Dedifferentiated amniotic fluid mesenchymal stem cell (primary cell): ENCODE measurements around the gene BTBD2.

Experiments
- DNase-seq: peaks from one replicate; pipeline ENCODE4 v3.0.0-alpha.2; 2016; ENCODE audit errors: extremely low spot score

BTBD2 gene

DNA sequence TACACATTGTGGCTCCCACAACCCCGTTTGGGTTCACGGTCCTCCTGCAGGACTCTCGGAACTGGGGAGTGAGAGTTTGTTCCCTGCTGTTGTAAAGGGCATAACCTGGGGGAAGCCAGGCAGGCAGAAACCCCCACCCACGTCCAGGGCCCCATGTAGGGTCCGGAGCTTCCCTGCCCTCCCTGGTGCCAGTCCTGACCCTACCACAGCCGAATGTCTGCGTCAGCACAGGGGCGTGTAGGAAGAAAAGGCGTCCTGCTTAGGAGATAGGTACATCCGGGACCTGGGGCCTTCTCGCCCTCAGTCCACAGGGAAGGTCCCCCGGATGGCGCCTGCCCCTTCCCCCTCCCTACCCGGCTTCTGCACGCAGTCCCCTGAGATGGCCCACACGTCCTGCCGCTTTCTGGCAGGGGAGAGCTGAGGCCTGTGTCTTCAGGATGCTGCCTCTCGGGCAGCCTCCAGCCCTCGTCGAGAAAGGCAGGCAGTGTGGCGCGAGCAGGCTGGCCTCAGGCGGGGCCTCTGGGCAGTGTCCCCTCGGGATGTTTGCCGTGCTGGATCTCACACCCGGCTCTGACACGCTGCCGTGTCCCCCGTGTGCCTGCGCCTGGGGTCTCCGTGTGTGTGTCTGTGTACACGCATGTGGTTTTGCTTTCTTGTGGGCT lies 55.5 kb downstream of the BTBD2 start:
- no peak for DNase-seq

DNA sequence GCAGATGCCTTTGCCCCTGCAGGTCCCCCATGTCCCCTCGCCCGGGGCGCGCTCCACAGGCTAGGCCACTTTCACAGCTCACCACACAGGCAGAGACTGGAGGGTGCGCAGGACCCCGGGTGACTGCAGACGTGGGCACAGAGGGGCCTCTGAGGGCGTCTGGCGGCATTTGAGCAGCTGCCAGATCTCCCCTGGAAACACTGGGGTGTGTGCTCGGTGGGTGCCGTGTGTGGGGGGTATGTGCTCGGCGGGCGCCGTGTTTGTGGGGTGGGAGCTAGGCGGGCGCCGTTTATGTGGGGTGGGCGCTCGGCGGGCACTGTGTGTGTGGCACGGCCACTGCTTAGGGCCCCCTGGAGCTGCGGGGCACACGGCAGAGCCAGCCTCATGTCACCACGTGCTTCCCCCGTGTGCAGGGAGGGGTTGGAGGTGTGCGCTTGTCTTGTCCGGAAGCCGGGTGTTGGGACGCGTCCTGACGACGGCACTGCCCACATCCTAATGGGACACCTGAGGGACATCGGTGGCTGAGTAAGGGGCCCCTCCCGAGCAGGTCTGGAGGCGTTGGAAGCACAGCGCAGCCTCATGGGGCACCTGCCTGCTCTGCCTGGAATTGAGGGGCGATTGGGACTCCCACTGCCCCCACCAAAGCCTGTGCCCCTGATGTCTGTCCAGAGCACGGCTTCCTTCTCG lies 57.8 kb downstream of the BTBD2 start:
- no peak for DNase-seq

DNA sequence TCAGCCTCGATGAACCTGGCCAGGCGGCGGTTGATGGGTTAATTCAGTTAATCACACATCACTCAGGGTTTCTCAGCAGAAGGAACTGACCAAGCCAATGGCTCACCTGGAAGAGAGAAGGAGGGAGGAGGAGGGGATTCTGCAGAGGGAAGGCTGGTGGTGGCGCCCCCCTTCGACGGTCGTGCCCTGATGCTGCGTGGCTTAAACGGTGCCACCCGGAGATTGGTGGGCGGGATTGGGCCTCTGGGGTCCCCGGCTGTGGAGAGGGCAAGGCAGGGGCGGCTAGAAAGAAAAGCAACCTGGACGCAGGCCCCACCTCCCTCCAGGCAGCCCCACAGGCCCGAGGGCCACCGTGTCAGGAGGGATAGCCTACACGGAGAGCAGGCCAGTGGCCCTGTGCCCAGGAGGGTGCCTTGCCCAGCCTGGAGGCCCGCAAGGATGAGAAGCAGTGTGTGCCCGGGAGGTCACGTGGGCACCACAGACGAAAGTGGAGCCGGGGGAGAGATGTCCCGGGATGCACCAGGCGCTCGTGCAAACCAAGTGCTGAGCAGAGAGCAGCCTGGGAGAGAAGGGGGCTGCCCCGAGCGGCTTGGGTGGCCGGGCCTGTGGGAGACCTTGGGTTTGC lies 58.5 kb downstream of the BTBD2 start:
- no peak for DNase-seq

DNA sequence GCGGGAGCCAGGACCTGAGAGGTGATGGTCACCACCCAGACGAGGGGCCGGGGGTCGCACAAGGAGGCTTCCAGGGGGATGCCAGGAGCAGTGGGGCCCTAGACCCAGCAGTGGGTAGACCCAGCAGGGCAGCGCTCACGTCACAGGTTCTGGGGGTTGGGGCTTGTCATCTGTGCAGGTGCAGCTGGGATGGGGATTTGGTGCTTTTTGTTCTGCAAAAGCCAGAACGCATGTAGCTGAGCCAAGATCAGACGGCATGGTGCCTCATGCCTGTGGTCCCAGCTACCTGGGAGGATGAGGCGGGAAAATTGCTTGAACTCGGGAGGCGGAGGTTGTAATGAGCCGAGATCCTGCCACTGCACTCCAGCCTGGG lies 59.4 kb downstream of the BTBD2 start:
- DNase-seq = no peak

DNA sequence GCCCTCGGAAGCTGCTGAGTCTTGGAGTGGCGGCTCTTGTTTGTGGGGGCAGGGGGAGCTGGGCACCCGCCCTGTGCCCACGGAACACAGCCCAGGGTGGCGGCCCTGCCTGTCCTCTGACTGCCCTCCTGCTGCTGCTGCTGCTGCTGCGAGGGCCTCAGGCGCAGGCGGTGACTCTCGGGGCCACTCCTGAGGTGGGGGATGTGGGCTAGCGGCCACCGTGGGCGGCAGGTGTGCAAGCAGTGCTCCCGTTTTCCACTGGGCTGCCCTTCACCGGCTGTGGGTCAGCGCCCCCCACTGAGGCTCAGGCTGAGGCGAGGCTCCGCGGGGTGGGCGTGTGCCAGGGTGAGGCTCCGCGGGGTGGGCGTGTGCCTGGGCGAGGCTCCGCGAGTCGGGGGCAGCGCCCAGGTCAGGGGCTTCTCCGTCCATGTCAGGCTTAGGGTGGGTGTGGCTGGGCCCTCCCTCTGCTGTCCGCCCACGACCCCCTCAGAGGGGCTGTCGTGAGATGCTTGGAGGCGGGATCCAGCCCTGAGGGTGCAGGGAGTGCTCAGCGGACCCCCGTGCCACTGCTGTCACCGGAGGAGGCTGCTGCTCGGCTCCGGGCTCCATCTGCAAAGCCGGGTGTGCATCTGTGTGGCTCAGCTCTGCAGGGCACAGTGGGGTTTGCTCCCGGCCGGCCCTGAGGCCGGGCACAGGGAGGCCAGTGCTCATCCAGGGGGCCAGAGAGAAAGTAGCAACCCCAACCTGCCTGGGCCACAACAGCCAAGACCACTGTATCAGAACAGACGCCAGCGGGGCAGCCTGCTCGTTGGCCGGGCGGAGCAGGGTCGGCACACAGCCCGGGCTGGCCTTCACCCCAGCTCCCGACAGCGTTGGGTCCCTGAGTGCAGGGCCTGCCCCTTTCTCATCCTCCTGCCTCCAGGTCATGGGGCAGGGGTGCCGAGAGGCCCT lies 60.1 kb downstream of the BTBD2 start:
- DNase-seq = no peak

DNA sequence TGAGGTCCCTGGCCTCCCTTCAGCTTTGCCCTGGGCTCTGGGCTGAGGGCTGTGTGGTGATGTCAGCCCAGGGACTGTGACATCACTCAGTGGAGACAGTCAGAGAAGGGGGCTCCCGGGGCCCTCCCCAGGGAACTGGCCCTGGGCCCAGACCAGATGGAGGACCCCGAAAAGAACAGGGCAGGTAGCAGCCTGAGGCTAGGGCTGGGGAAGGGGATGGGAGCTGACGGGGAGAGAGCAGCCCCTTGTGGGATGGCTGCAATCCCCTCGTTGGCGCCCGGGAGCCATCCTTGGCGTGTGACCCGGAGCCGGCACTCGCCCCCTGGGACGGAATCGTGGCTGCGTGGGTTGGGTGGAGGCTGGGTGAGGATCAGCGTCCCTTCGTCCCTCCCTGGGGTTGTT lies 61.0 kb downstream of the BTBD2 start:
- no peak for DNase-seq

DNA sequence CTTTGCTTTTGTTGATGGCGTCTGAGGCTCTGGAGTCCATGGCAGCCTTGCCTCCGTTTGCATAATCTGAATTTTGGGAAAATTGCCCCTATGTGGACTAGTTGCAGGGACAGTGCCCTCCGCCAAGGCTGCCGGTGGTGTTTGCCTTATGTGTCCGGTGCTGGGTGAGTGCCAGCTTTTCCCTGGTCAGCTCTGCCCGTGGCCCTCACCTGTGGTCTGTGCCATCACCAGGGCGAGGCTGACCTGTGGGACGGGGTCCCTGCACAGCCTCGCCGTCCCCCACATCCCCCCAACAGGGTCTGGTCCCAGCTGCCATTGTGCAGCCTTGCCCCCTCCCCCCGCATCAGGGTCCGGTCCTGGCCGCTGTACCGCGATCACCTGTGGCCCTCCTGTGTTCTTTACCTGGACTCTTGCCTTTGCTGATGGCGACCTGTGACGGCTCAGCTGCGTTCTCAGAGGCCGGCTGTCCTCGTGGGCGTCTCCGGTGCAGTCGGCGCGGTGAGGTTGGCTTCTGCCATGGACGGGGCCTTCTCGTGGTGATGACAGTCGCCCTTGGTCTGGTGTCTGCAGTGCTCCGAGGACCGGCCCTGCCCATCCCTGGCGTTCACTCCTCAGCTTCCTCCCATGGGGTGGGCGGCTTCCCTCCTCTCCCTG lies 61.9 kb downstream of the BTBD2 start:
- no peak for DNase-seq

DNA sequence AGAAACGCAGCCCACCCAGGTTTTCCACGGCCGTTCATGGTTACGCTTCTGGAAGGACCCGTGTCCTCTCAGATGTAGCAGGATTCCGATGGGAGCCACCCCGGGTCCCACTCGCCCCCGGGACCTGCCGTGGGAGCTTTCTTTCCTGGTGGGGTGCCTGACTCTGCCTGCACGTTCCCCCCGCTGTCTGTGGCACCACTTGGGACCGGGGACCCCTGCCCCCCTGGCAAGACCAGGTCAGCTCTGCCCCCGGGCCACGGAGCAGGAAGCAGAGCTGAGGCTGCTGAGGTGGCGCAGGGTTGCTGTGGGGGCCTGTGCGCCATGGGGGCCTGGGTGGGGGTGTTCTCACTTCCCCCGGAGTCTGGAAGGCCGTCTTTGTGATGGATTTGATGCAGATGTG lies 62.5 kb downstream of the BTBD2 start:
- no peak for DNase-seq

DNA sequence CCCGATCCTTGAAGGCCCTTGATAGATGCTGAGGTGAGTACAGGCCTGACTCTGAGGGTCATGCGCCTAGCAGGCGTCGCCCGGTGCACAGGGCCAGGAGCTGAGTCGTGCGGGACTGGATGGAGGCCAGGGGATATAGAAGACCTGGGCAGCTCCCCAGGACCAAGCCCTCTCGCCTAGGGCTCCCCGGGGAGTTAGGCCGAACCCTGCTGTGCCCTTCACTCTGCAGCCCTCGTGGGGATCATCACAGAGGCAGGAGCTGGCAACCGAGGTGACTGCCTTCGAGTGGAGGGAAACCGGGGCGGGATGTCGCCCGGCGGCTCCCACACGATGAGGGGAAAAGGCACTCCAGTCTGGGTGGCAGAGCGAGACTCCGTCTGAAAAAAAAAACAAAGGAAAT lies 62.9 kb downstream of the BTBD2 start:
- no peak for DNase-seq

DNA sequence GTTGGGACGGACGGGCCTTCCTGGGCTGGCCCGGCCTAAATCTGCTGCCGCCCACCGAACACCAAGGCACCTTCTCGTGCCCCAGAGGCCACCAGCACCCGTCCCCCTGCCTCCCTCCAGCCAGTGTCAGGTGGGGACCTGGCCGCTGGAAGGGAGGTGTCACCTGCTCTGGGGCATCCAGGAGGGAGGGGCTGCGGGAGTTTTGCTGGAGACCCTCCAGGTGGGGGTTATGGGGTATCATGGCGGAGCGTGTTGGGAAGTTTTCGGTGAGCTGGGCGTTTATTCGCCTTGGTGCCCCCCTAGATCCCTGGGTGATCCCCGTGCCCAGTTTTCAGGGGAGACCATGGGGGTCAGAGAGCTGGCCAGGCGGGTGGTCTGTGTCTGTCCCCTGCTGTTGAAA lies 64.9 kb downstream of the BTBD2 start:
- DNase-seq = no peak

DNA sequence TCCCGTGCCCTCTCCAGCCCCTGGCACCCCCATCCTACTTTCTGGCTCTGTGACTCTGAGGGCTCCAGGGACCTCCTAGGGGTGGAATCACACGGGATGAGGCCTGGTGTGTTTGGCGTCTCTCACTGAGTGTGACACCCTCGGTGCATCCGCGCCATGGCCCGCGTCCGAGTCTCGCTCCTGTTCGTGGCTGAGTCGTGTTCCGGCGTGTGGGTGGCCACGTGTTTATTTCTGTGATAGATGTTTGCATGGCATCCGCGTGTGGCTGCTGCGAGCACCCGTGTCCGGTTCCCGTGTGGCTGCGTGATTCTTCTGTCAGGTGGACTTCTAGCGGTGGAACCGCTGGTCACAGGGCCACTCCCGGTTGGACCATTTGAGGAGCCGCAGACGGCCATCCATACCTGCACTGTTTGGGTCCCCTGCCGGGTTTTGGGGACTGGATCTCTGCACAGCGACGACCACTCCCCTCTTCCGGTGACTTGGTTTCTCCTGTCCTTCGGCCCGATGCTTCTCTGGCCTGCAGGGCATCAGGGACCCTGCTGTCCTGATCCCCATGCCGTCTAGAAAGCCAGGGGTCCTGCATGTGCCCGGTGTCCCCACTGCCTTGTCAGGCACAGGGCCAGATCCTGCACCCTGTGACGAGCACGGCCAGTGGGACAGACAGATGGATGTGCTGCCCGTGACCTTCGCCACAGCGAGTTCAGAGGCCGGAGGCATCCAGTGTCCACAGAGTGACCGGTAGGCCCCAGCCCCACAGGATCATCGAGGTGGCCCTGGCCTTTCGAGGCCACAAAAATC lies 66.0 kb downstream of the BTBD2 start:
- no peak for DNase-seq

DNA sequence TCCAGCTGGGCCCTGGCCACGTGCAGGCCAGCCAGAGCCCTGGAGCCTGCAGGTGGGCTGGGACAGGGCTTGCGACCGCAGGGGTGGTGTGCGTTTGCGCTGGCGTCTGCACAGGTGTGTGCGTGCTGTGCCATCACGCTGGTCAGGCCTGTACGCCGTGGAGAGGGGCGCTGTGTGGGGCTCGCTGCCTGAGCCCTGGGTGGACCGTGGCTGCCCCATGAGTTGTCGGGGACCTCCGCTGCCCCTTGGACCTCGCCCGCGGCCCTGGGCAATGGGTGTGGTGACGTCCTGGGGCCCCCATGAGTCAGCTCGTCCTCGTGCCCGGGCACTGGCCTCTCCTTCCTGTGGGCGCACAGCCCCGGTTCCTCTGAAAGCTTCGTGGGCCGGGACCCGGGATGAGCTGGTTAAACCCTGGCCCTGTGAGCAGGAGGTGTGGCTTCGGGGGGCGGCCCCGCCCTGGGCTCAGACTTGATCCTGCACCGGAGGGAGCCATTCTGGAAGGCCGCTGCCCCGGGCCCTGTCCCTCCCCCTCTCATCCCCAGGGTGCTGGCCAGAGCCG lies 67.8 kb downstream of the BTBD2 start:
- no peak for DNase-seq

DNA sequence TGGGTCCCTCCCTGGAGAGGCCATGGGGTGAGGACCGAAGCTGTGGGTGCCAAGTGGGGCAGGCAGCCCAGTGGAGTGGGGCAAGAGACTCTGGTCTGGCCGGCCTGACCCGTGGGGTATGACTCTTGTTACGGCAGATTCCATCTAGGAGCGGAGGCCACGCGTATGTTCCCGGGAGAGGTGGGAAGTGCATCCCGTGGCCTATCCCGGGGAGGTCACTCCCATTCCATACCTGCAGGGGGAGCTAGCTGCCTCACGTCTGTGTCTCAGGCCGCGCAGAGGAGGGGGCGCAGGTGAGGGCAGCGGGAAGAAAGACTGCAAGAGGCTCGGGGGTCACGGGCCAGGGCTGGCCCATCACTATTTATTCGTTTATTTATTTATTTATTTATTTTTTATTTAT lies 69.6 kb downstream of the BTBD2 start:
- DNase-seq = no peak

DNA sequence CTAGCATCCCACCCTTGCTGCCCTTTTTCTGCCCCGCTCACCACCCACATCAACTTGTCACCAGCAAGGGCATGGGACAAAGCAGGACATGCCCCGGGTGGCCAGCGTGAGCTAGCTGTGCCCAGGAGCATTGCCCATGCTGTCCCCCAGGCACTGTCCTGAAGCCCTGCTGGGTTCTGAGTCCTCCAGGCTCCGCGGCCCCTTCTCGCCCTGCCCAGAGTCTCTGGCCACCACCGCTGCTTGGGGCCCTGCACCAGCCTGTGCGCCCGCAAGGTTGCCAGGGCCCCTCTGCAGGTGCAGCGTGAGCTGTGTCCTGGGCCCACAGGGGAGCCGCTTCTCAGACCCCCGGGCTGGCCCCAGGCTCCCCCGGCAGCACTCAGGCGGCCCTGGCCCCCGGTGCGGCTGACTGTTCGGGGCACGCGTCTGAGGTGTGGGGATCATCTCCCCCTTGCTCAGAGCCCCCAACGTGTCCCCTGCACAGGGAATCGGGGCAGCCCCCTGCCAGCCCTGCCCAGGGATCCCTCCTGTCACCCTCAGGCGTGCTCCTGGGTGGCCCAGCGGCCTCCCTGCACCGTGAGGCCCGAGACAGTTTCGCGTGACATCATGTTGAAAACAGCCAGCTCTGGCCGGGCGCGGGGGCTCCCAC lies 70.5 kb downstream of the BTBD2 start:
- DNase-seq = no peak

DNA sequence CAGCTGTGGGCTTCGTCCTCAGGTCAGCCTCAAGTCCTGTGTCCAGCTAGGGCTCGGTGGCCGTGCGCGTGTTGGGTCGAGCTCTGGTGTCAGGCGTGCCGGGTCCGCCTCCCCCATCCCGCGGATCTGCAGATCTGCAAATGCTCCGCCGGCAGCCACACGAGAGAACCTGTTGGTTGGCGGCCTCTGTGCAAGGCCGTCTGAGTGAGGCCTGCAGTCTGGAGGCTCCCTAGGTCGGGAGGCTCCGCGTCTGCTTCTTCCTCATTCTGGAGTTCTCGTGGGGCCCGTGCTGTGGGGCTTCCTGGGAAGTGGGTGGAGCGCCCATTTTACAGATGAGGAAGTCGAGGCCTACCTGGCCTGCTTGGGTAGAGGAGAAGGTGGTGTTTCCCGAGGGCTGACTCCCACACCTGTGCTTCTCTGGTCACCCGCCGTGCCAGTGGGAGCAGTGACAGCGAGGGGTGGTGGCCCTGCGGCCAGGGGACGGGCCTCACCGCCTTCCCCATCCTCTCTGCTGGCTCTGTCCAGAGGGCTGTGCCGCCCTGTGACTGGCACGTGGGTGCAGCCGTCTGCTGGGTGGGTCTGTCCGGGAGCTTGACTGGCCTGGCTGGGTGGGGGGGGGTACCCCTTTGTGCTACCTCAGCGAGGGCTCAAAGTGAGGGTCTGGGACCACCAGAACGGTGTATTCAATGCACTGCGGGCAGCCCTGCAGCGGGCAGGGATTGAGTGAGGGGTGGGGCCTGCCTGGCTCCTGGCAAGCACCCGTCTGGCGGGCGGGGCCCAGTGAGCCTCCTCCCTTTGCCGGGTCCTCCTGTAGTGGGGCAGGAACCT lies 71.2 kb downstream of the BTBD2 start:
- no peak for DNase-seq

DNA sequence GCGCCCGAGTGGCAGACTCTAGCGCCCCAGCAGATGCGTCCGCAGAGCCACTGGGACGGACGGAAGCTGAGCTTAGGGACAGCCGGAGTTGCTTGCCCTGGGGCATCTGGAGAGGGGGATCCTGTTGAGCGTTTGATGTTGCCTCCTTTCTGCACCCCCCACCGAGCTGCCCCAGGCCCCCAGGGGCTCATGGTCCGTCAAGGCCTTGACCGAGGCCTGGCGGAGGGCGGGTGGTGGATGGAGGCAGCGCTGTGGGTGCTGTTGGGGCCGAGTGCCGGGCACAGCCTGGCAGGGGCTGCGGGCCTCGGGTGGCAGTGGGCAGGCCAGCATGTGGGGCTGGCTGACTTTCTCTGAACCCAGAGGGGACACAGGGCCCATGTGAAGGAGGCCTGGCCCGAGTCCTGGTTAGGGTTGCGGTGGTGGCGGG lies 71.8 kb downstream of the BTBD2 start:
- DNase-seq = no peak

DNA sequence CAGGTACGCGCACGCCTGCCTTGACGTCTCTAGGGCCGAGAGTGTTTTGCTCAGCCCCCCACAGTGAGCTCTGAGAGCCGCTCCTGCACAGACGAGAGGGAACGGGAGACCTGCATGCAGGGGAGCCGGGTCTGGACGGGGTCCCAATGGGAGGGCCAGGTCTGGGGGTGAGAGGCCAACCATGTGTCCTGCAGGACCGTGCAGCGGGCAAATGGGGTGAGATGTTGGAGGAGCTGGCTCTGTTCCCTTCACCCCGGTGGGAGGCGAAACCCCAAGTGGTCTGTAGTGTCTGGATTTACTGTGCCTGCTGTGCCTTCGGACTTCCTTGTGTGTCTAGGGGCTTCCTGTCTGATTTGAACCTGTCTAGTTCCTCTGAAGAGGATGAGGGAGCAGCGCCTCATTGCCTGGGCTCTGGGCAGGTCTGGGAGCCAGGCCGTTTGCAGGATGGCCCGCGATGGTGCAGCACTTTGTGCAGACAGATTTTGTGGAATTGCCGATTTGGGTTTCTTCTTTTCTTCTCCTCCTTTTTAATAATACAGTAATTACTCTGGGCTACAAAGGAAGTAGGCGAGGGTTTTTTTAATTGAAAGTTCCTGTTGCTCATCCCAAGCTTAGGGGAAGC lies 72.5 kb downstream of the BTBD2 start:
- no peak for DNase-seq

DNA sequence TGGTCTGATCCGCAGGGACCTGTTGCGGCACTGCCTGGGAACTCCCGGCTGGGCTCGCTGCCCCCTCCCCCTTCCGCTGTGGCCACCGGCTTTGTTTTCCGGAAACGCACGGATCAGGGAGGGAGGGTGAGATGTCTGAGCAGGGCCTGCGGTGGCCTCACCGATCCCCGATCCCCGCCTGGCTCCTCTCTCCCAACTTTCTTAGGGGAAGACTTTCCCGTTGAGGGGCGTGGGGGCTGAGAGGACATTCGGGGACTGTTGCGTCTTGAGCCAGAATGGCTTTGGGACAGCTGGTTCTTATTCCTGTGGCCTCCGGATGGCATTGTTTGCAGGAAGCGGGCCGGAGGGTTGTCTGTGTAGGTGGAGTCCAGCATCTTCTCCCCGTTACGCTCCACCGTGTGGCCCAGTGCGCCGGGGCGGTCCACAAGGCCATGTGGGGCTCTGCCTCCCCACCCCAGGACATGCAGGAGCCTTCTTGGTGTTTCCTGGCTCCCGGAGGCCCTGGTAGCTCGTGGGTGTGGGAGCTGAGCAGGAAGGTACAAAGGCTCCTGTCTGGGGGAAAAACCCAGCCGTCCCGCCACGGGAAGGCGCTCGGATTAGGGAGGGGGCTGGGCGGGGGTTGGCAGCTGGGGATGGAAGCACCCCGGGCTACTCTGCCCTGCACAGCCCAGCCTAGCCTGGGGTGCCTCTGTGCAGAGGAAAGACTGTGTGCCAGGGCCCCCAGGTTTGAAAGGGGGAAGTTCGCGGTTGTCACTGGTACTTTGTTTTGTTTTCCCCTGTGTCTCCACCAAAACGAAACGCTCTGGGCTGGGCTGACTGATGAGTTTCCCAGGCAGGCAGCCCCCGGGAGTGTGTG lies 73.2 kb downstream of the BTBD2 start:
- peak; percentile 51 for DNase-seq
